Nephron progenitor cell (in vitro differentiated cells): ENCODE data around the gene SPDYA.
"Not testable (repeated sequence)": the region's sequence is repeated elsewhere in the genome, so short reads cannot be mapped to it uniquely, and the experiment has no call there.

Source experiments
- DNase-seq: peaks from one replicate; pipeline ENCODE4 v3.0.0; 2021
- H3K27ac Mint-ChIP-seq: 2 replicates; pipeline ENCODE4 v1.8.0; 2021; ENCODE audit warnings: mild to moderate bottlenecking, moderate library complexity, mixed read lengths
- H3K27me3 Mint-ChIP-seq: 2 replicates; pipeline ENCODE4 v1.8.0; 2021; ENCODE audit warnings: mild to moderate bottlenecking, low read depth, mixed read lengths; ENCODE audit not compliant: poor library complexity
- H3K36me3 Mint-ChIP-seq: 2 replicates; pipeline ENCODE4 v1.8.0; 2021; ENCODE audit warnings: low read depth, mixed read lengths
- H3K4me1 Mint-ChIP-seq: 2 replicates; pipeline ENCODE4 v1.8.0; 2021; ENCODE audit warnings: mixed read lengths
- H3K4me3 Mint-ChIP-seq: 2 replicates; pipeline ENCODE4 v1.8.0; 2021; ENCODE audit warnings: mild to moderate bottlenecking, moderate library complexity, mixed read lengths
- H3K9me3 Mint-ChIP-seq: 2 replicates; pipeline ENCODE4 v1.8.0; 2021; ENCODE audit warnings: mild to moderate bottlenecking, moderate library complexity, mixed read lengths
- TF ChIP-seq, protein P1 (sequence below): fragments of 200-600 bp; sonication (generic); IDR thresholded peaks from 2 replicates; pipeline ENCODE4 v1.5.0; 2021; ENCODE audit warnings: antibody characterized with exemption

Gene SPDYA

DNA sequence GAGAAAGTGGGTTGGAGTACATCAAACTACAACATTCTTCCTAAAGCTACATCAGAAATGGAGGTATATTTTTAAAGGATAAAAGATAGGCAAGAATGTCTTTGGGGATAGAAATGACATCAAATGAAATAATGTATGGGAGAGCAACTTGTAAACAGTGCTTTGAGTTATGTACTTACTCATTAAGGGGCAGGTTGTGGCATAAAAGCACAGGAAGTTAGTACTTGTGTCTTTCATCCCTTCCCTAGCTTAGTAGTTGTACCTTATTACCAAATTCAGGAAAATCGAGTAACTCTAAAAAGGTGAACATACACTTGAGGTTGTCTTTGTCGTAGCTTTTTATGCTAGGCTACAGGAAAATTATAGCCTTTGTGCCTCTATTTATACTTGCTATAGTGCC is 30.1 kb upstream of the SPDYA start:
- no peaks in the 10 kb centered on the region for H3K9me3 Mint-ChIP-seq

GRCh38 chr2:28782423-28782822 is 28.2 kb upstream of the SPDYA start:
- no peak for DNase-seq
- peaks cover 69% of the 10 kb centered on the region for H3K36me3 Mint-ChIP-seq
- TF ChIP-seq, protein P1, sequence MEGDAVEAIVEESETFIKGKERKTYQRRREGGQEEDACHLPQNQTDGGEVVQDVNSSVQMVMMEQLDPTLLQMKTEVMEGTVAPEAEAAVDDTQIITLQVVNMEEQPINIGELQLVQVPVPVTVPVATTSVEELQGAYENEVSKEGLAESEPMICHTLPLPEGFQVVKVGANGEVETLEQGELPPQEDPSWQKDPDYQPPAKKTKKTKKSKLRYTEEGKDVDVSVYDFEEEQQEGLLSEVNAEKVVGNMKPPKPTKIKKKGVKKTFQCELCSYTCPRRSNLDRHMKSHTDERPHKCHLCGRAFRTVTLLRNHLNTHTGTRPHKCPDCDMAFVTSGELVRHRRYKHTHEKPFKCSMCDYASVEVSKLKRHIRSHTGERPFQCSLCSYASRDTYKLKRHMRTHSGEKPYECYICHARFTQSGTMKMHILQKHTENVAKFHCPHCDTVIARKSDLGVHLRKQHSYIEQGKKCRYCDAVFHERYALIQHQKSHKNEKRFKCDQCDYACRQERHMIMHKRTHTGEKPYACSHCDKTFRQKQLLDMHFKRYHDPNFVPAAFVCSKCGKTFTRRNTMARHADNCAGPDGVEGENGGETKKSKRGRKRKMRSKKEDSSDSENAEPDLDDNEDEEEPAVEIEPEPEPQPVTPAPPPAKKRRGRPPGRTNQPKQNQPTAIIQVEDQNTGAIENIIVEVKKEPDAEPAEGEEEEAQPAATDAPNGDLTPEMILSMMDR: no peak
- H3K9me3 Mint-ChIP-seq: no peaks in the 10 kb centered on the region
- no peak overlapping the region for H3K4me3 Mint-ChIP-seq
- H3K27ac Mint-ChIP-seq: peak overlapping the region; percentile 10
- H3K4me1 Mint-ChIP-seq: peaks cover 5% of the 10 kb centered on the region
- no peaks in the 10 kb centered on the region for H3K27me3 Mint-ChIP-seq

More for the DNA sequence above, 30.1 kb upstream of the SPDYA start:
- Mint-ChIP-seq H3K4me1 (peaks cover 10% of the 10 kb centered on the region), H3K36me3 (peaks cover 65% of the 10 kb centered on the region), H3K27me3 (no peaks in the 10 kb centered on the region), H3K27ac (no peak overlapping the region), H3K4me3 (no peak overlapping the region)
- TF ChIP-seq, protein P1: no peak
- DNase-seq: no peak

DNA sequence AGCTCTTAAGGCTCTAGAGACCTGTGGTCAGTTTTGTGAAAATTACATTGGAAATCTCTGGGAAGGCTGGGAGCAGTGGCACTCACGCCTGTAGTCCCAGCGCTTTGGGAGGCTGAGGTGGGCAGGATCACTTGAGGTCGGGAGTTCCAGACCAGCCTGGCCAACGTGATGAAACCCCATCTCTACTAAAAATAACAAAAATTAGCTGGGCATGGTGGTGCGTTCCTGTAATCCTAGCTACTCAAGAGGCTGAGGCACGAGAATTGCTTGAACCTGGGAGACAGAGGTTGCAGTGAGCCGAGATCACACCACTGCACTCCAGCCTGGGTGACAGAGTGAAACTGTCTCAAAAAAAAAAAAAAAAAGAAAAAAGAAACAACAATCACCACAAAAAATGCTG is 26.1 kb upstream of the SPDYA start:
- not testable (repeated sequence) for H3K27me3 Mint-ChIP-seq, H3K9me3 Mint-ChIP-seq, DNase-seq, H3K27ac Mint-ChIP-seq, H3K4me3 Mint-ChIP-seq, H3K4me1 Mint-ChIP-seq
- H3K36me3 Mint-ChIP-seq: peaks cover 78% of the 10 kb centered on the region

- Mint-ChIP-seq H3K4me3 (no peak overlapping the region), H3K27ac (peak overlapping the region; percentile 24), H3K4me1 (no peaks in the 10 kb centered on the region), H3K9me3 (peaks cover 50% of the 10 kb centered on the region), H3K27me3 (no peaks in the 10 kb centered on the region), H3K36me3 (peaks cover 94% of the 10 kb centered on the region)
- DNase-seq: no peak
- TF ChIP-seq, protein P1: no peak
These were observed 14.0 kb upstream of the SPDYA start for GRCh38 chr2:28796620-28797019.

DNA sequence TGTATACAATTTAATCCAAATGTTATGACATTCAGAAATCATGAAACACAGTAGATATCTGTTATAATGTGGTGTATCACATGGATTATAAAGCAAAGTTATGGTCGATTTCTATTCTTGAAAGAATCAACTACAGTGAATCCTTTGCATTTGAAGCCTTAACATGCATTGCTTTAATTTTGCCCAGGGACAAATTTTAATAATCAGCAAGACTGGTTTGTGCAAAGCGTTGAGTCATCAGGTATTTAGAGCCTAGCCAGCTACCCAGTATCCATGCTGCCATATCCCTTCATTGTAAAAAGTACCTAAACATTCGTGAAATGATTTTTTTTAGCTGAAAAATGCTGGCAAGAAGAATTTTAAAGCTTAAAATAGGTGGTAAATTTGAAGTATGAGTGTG is 8.9 kb upstream of the SPDYA start:
- Mint-ChIP-seq H3K9me3 (peaks cover 9% of the 10 kb centered on the region), H3K4me1 (no peaks in the 10 kb centered on the region), H3K36me3 (peaks cover 91% of the 10 kb centered on the region), H3K27ac (no peak overlapping the region), H3K27me3 (no peaks in the 10 kb centered on the region), H3K4me3 (no peak overlapping the region)
- TF ChIP-seq, protein P1: no peak
- DNase-seq: no peak

DNA sequence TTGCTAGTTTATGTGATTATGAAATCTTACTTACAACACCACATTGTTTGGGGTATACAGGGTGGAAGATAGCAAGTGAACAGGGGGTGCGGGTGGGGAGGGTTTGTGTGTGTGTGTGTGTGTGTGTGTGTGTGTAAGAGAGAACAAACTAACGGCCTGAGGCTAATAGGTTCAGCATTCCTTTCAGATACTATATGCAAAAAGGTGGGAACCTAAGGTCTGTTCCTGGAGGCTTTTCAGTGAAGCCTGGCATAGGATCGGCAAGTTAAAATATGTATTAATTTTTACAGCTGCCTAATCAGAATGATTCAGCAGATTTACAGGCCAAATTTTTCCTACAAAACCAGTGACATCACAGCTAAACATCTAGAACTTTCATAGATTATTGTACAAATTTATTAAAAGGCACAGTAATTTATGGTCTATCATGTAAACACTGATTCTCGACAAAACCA is 7.6 kb upstream of the SPDYA start:
- TF ChIP-seq, protein P1: no peak
- no peak for DNase-seq
- Mint-ChIP-seq H3K27me3 (no peaks in the 10 kb centered on the region), H3K27ac (peak overlapping the region; percentile 73), H3K4me3 (no peak overlapping the region), H3K4me1 (no peaks in the 10 kb centered on the region), H3K36me3 (peaks cover 87% of the 10 kb centered on the region), H3K9me3 (no peaks in the 10 kb centered on the region)
